ENCODE results near the gene ZNF140.

Gene ZNF140

GRCh38 chr12:133130808-133131128 is 50.0 kb downstream of the ZNF140 start:
- H3K27ac ChIP-seq = peak overlapping the region; percentile 90

DNA sequence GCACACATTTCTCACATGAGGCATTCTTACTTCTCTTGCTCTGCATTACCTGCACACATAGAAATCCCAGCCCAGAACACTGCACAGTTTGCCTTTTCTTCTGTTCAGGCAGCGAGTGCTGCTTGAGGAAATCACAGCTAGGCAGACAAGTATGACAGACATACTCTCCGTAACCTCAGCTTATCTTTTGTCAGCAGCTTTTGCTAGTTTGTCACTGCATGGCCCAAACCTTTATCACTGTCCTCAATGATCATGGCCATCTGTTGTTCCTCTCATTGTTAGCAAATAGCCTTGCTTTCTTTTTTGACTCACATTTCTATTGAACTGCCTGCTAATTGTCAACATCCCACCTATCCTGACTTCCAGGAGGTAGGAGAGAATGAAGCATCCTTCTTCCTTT is 55.0 kb downstream of the ZNF140 start:
- no peak overlapping the region for H3K27ac ChIP-seq
- TF ChIP-seq CTCF (conservative IDR thresholded peaks at IDR 0.05) = no peak

More at GRCh38 chr12:133130808-133131128, 50.0 kb downstream of the ZNF140 start:
- TF ChIP-seq CTCF (conservative IDR thresholded peaks at IDR 0.05) = no peak

DNA sequence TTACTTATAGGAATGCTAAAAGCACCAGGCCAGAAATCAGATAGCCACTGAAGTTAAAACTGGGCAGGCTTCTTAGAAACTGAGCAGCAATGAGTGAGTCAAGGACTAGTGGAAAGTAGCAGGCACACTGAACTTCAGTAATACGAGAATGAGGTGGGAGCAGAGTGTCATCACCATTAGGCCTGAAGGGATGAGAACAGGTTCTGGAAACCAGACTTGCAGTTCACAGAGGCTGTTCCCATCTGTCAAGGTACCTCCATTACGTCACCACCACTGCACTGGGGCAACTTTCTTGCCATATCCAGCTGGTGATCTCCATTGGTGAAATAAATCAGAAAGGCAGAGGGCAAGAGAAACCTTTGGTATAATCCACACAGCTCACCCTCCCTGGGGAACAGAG is 65.3 kb downstream of the ZNF140 start:
- no peak overlapping the region for H3K27ac ChIP-seq
- TF ChIP-seq CTCF (conservative IDR thresholded peaks at IDR 0.05) = no peak

DNA sequence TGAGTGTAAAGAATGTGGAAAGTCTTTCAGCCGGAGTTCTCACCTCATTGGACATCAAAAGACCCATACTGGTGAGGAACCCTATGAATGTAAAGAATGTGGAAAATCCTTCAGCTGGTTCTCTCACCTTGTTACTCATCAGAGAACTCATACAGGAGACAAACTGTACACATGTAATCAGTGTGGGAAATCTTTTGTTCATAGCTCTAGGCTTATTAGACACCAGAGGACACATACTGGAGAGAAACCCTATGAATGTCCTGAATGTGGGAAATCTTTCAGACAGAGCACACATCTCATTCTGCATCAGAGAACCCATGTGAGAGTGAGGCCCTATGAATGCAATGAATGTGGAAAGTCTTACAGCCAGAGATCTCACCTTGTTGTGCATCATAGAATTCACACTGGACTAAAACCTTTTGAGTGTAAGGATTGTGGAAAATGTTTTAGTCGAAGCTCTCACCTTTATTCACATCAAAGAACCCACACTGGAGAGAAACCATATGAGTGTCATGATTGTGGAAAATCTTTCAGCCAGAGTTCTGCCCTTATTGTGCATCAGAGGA is 75.5 kb downstream of the ZNF140 start:
- TF ChIP-seq CTCF (conservative IDR thresholded peaks at IDR 0.05) = no peak

More for the DNA sequence above, 75.5 kb downstream of the ZNF140 start:
- no peak overlapping the region for H3K27ac ChIP-seq

All from VCaP (cell line).